ENCODE results near the gene SPATA2. TPM values are rescaled to one million over a fixed set of nuclear protein-coding genes. Genes with fewer than 3 reads are reported as not detected.

SPATA2 gene
- total and polyA plus RNA-seq, 2 of the 13 experiments (the other 11 are each of a cell fraction or from before 2014, with no cell fraction given), result 3.2 to 8.7 TPM

DNA sequence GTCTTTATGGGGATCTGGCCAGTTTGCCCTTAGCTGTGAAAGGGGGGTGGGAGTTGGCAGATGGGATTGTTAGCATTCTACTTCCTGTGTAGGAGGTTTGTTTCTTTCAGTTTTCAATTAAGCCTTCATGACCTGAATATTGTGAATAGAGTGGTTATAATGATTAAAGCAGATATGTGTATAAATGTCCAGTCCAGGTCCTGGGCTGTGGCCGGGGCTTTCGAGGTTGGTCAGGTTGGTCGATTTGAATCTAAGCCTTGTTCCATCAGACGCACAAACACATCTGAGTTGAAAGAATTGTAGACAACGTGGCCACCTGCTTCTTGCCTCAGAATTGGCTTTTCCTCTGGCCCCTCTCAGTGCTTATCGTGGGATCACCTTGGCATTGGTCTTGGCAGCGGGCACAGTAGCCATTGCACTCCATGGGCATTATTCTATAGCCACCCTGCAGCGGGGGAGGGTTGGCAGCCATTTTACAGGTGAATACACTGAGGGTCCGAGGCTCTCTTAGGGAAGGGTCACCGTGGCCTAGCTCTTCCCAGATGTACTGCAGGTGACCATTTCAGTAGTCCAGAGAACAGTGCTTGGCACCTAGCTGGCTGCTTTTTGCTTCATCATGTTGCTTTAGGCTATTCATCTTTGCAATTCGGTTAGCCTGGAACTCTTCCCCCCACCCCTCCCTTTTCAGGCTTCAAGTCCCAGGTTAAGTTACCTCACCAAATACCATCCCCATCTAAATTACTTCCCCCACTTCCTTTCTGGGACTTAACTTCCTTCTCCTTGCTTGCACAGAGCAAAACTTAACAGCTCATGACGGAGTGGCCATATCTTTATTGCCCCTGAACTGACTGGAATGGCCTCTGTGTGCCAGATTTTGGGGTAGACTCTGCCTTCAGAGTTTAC, 21.9 kb upstream of the SPATA2 start (continued):
- TF ChIP-seq KDM5A (IDR thresholded peaks at IDR 0.05; ENCODE audit: borderline replicate concordance, low read length) (no peak), ZNF792 (CRISPR knock-in tag; IDR thresholded peaks at IDR 0.05) (no peak), HOXA3 (CRISPR knock-in tag; IDR thresholded peaks at IDR 0.05) (peak; percentile 50; the same call in 1 of the 2 replicates), MATR3 (CRISPR knock-in tag; IDR thresholded peaks at IDR 0.05) (no peak), ELF1 (CRISPR knock-in tag; IDR thresholded peaks at IDR 0.05) (no peak), ZEB1 (IDR thresholded peaks at IDR 0.05; ENCODE audit: insufficient replicate concordance, low read depth) (no peak), ZNF674 (CRISPR knock-in tag; IDR thresholded peaks at IDR 0.05; ENCODE audit: low read depth) (no peak), ZNF367 (CRISPR knock-in tag; IDR thresholded peaks at IDR 0.05; ENCODE audit: borderline replicate concordance) (0 out of 2 replicates have a peak, but pooled peaks have one; percentile 45), PITX1 (CRISPR knock-in tag; IDR thresholded peaks at IDR 0.05) (peak; percentile 44; the same call in 1 of the 2 replicates), POLR2G (IDR thresholded peaks at IDR 0.05; ENCODE audit: low read depth, low read length) (no peak), MYC (CRISPR knock-in tag; IDR thresholded peaks at IDR 0.05; ENCODE audit: borderline replicate concordance) (0 out of 2 replicates have a peak, but pooled peaks have one; percentile 28), SP4 (CRISPR knock-in tag; IDR thresholded peaks at IDR 0.05) (peak; percentile 61; the same call in 1 of the 2 replicates)
- TF ChIP-seq, protein P1, sequence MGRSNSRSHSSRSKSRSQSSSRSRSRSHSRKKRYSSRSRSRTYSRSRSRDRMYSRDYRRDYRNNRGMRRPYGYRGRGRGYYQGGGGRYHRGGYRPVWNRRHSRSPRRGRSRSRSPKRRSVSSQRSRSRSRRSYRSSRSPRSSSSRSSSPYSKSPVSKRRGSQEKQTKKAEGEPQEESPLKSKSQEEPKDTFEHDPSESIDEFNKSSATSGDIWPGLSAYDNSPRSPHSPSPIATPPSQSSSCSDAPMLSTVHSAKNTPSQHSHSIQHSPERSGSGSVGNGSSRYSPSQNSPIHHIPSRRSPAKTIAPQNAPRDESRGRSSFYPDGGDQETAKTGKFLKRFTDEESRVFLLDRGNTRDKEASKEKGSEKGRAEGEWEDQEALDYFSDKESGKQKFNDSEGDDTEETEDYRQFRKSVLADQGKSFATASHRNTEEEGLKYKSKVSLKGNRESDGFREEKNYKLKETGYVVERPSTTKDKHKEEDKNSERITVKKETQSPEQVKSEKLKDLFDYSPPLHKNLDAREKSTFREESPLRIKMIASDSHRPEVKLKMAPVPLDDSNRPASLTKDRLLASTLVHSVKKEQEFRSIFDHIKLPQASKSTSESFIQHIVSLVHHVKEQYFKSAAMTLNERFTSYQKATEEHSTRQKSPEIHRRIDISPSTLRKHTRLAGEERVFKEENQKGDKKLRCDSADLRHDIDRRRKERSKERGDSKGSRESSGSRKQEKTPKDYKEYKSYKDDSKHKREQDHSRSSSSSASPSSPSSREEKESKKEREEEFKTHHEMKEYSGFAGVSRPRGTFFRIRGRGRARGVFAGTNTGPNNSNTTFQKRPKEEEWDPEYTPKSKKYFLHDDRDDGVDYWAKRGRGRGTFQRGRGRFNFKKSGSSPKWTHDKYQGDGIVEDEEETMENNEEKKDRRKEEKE (IDR thresholded peaks at IDR 0.05), result no peak
- TF ChIP-seq, protein P2, sequence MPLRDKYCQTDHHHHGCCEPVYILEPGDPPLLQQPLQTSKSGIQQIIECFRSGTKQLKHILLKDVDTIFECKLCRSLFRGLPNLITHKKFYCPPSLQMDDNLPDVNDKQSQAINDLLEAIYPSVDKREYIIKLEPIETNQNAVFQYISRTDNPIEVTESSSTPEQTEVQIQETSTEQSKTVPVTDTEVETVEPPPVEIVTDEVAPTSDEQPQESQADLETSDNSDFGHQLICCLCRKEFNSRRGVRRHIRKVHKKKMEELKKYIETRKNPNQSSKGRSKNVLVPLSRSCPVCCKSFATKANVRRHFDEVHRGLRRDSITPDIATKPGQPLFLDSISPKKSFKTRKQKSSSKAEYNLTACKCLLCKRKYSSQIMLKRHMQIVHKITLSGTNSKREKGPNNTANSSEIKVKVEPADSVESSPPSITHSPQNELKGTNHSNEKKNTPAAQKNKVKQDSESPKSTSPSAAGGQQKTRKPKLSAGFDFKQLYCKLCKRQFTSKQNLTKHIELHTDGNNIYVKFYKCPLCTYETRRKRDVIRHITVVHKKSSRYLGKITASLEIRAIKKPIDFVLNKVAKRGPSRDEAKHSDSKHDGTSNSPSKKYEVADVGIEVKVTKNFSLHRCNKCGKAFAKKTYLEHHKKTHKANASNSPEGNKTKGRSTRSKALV (CRISPR knock-in tag; IDR thresholded peaks at IDR 0.05), result 0 out of 2 replicates have a peak, but pooled peaks have one; percentile 29
- TF ChIP-seq, protein P3, sequence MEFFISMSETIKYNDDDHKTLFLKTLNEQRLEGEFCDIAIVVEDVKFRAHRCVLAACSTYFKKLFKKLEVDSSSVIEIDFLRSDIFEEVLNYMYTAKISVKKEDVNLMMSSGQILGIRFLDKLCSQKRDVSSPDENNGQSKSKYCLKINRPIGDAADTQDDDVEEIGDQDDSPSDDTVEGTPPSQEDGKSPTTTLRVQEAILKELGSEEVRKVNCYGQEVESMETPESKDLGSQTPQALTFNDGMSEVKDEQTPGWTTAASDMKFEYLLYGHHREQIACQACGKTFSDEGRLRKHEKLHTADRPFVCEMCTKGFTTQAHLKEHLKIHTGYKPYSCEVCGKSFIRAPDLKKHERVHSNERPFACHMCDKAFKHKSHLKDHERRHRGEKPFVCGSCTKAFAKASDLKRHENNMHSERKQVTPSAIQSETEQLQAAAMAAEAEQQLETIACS (CRISPR knock-in tag; IDR thresholded peaks at IDR 0.05), result 0 out of 2 replicates have a peak, but pooled peaks have one; percentile 46
- TF ChIP-seq, protein P4, sequence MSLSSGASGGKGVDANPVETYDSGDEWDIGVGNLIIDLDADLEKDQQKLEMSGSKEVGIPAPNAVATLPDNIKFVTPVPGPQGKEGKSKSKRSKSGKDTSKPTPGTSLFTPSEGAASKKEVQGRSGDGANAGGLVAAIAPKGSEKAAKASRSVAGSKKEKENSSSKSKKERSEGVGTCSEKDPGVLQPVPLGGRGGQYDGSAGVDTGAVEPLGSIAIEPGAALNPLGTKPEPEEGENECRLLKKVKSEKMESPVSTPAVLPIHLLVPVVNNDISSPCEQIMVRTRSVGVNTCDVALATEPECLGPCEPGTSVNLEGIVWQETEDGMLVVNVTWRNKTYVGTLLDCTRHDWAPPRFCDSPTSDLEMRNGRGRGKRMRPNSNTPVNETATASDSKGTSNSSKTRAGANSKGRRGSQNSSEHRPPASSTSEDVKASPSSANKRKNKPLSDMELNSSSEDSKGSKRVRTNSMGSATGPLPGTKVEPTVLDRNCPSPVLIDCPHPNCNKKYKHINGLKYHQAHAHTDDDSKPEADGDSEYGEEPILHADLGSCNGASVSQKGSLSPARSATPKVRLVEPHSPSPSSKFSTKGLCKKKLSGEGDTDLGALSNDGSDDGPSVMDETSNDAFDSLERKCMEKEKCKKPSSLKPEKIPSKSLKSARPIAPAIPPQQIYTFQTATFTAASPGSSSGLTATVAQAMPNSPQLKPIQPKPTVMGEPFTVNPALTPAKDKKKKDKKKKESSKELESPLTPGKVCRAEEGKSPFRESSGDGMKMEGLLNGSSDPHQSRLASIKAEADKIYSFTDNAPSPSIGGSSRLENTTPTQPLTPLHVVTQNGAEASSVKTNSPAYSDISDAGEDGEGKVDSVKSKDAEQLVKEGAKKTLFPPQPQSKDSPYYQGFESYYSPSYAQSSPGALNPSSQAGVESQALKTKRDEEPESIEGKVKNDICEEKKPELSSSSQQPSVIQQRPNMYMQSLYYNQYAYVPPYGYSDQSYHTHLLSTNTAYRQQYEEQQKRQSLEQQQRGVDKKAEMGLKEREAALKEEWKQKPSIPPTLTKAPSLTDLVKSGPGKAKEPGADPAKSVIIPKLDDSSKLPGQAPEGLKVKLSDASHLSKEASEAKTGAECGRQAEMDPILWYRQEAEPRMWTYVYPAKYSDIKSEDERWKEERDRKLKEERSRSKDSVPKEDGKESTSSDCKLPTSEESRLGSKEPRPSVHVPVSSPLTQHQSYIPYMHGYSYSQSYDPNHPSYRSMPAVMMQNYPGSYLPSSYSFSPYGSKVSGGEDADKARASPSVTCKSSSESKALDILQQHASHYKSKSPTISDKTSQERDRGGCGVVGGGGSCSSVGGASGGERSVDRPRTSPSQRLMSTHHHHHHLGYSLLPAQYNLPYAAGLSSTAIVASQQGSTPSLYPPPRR (CRISPR knock-in tag; IDR thresholded peaks at IDR 0.05; ENCODE audit: borderline replicate concordance), result no peak

Data from HepG2 (cell line).